Transverse colon (tissue), 4 donors: ENCODE measurements around the gene TMEM108.

Experiments
- CTCF ChIP-seq, 5 experiments: fragments of 200-600 bp in 3 of 5; fragments of 450-650 bp in 2 of 5; sonication (generic) in 3 of 5; IDR thresholded peaks; 1 replicate in 2 of 5; 2 replicates in 3 of 5; pipeline ENCODE4 v1.5.1; 2016 to 2017; ENCODE audit warnings: antibody characterized with exemption in 5 of 5, inconsistent platforms in 3 of 5, mild to moderate bottlenecking in 2 of 5, moderate library complexity in 1 of 5
- EP300 ChIP-seq: sonication (generic); formaldehyde crosslinking; IDR thresholded peaks from one replicate; pipeline ENCODE4 v1.6.1; 2017; ENCODE audit warnings: antibody characterized with exemption, low read depth
- POLR2A ChIP-seq: fragments of 450-650 bp; IDR thresholded peaks from one replicate; pipeline ENCODE4 v1.6.1; 2016; ENCODE audit warnings: antibody characterized with exemption, mild to moderate bottlenecking, moderate library complexity
- POLR2AphosphoS5 ChIP-seq, 3 donors: sonication (generic); formaldehyde crosslinking; IDR thresholded peaks; one replicate each; pipeline ENCODE4 v1.6.1; 2016; ENCODE audit warnings: antibody characterized with exemption in 3 of 3

GRCh38 chr3:133191818-133192217 lies 153.6 kb downstream of the TMEM108 start:
- TF ChIP-seq CTCF (IDR thresholded peaks at IDR 0.05), result no peak
- TF ChIP-seq POLR2A, result no peak
- no peak for TF ChIP-seq POLR2AphosphoS5 (IDR thresholded peaks at IDR 0.05)
- TF ChIP-seq EP300, result no peak
